GM10847 (cell line): ENCODE results near the gene TCEANC.

Experiments used
- POLR2A ChIP-seq: IDR thresholded peaks from 2 replicates; pipeline ENCODE4 v1.6.1; 2011; ENCODE audit not compliant: insufficient read length; ENCODE audit errors: extremely low read depth

Gene TCEANC

GRCh38 chrX:13651150-13651549, 1.8 kb upstream of the TCEANC start:
- no peak for TF ChIP-seq POLR2A

- TF ChIP-seq POLR2A, result no peak
Measured at GRCh38 chrX:13652287-13652793, 601 bp upstream of the TCEANC start.

- TF ChIP-seq POLR2A, result no peak
Measured at GRCh38 chrX:13654116-13654515, 1.2 kb downstream of the TCEANC start.

GRCh38 chrX:13655674-13656073, 2.7 kb downstream of the TCEANC start:
- TF ChIP-seq POLR2A, result no peak

GRCh38 chrX:13658602-13659001, 5.7 kb downstream of the TCEANC start:
- no peak for TF ChIP-seq POLR2A

GRCh38 chrX:13659063-13659462, 6.1 kb downstream of the TCEANC start:
- TF ChIP-seq POLR2A, result no peak

GRCh38 chrX:13661735-13662288, 8.9 kb downstream of the TCEANC start:
- no peak for TF ChIP-seq POLR2A

- no peak for TF ChIP-seq POLR2A
Measured at GRCh38 chrX:13662355-13662791, 9.4 kb downstream of the TCEANC start.

- no peak for TF ChIP-seq POLR2A
Measured at GRCh38 chrX:13664020-13664419, 11.1 kb downstream of the TCEANC start.

GRCh38 chrX:13666836-13667235, 13.9 kb downstream of the TCEANC start:
- TF ChIP-seq POLR2A, result no peak

- no peak for TF ChIP-seq POLR2A
Measured at GRCh38 chrX:13667919-13668318, 15.0 kb downstream of the TCEANC start.

- no peak for TF ChIP-seq POLR2A
Measured at GRCh38 chrX:13669246-13669737, 16.4 kb downstream of the TCEANC start.

- TF ChIP-seq POLR2A, result no peak
Measured at GRCh38 chrX:13670197-13670596, 17.3 kb downstream of the TCEANC start.

GRCh38 chrX:13673016-13673415, 20.1 kb downstream of the TCEANC start:
- TF ChIP-seq POLR2A, result no peak

GRCh38 chrX:13676885-13677284, 23.9 kb downstream of the TCEANC start:
- no peak for TF ChIP-seq POLR2A

- TF ChIP-seq POLR2A, result no peak
Measured at GRCh38 chrX:13681595-13681994, 28.7 kb downstream of the TCEANC start.

- no peak for TF ChIP-seq POLR2A
Measured at GRCh38 chrX:13684361-13684760, 31.4 kb downstream of the TCEANC start.

- no peak for TF ChIP-seq POLR2A
Measured at GRCh38 chrX:13685126-13685763, 32.3 kb downstream of the TCEANC start.
